Tibial nerve (tissue), 3 donors: Measurements from ENCODE around the gene RMI2.

Source experiments
- CTCF ChIP-seq, 5 experiments: fragments of 200-600 bp in 3 of 5; fragments of 450-650 bp in 2 of 5; sonication (generic) in 3 of 5; IDR thresholded peaks; one replicate each; pipeline ENCODE4 v1.5.1; 2016 to 2019; ENCODE audit warnings: antibody characterized with exemption in 5 of 5, mild to moderate bottlenecking in 3 of 5, moderate library complexity in 2 of 5
- POLR2A ChIP-seq, 2 donors: fragments of 450-650 bp; IDR thresholded peaks; one replicate each; pipeline ENCODE4 v1.6.1; 2017; ENCODE audit warnings: antibody characterized with exemption in 2 of 2, mild to moderate bottlenecking in 2 of 2, moderate library complexity in 2 of 2

GRCh38 chr16:11339075-11339474 lies 6.2 kb upstream of the RMI2 start:
- TF ChIP-seq CTCF (IDR thresholded peaks at IDR 0.05) (no peak), POLR2A (IDR thresholded peaks at IDR 0.05) (no peak)
